ENCODE data around the gene TMEM101. TPM values are rescaled to one million over a fixed set of nuclear protein-coding genes. Genes with fewer than 3 reads are reported as not detected.
"Not testable (repeated sequence)": the region's sequence is repeated elsewhere in the genome, so short reads cannot be mapped to it uniquely, and the experiment has no call there.

TMEM101 gene
- polyA plus RNA-seq (2013, experiment 1 of 2; ENCODE audit: insufficient read length): 24.6 TPM
- 24.5 TPM for polyA plus RNA-seq (2013, experiment 2 of 2; ENCODE audit: insufficient read length)

DNA sequence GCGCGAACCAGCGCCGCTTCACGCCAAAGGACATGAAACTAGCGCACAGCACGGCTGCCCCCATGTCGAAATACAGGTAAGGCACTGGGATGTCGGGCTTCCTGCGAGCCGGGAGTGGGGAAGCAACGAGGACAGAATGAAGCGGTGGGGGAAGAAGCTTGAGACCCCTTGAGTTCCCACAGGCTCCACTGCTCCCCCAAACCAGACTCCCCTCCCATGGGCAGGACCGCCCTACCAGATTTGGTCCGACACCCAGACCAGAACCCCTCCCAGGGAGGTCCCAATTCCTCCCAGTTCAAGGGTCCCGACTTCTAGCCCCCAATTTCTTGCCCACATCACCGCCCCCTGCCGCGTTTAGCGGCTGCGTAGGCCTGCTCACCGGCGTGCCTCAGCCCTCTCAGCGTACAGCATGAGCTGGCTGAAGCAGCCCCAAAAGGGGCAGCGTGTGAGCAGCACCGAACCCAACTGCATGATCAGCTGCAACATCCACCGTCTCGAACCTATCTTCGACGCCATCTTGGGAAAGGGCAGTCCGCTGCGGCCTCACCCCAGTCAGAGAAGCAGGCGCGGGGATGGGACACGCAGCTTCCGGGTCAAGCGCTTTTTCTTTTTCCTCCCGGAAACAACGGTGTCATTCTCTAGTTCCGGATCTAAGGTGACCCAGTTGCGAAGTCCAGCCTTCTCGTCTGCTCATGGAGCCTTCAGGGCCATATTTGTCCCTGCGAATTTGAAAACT lies at the start of gene TMEM101:
TMEM101 (minus strand) TSS at position 527 of the 736 bp plus-strand sequence; CDS start at position 516, 11 bp downstream.
- DNase-seq: peak; percentile 95

DNA sequence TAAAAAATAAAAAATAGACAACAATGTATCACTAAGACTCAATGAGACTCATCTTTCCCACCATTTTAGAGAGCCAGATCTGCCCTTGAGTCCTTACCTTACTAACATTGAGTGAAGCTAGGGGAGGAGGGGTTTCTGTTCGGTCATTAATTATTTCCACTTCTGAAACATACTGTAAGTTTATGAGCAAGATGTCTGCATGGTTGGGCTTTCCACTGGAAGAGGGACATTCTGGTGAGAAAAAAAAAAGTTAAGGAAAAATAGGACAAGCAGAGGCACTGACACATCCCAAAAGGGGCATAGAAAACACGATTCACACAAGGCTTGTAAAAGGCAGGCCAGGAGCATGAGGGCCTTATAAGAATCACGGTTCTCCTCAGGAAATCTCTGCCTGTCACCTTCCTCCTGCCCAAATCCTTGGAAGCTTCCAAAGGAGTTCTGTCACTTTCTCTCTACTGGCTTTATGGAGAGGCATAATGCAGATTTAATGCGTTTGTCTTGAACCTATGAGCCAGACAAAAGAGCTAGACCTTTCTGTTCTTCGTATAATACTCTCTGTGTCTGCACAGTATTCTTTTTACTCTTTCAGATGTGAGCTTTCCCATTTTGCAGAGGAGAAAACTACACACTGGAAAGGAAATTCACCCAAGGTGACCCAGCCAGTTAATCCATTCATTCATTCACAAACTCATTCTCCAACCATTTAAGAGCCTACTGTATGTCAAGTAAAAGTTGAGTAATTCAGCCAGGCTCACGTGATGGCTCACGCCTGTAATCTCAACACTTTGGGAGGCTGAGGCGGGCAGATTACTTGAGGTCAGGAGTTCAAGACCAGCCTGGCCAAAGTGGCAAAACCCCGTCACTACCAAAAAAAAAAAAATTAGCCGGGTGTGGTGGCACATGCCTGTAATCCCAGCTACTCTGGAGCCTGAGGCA lies 49.2 kb upstream of the TMEM101 start:
- no peak for DNase-seq

GRCh38 chr17:44062871-44063270 lies 48.1 kb upstream of the TMEM101 start:
- DNase-seq: no peak

- DNase-seq: peak; percentile 67
These were observed 46.7 kb upstream of the TMEM101 start for GRCh38 chr17:44061446-44061845.

DNA sequence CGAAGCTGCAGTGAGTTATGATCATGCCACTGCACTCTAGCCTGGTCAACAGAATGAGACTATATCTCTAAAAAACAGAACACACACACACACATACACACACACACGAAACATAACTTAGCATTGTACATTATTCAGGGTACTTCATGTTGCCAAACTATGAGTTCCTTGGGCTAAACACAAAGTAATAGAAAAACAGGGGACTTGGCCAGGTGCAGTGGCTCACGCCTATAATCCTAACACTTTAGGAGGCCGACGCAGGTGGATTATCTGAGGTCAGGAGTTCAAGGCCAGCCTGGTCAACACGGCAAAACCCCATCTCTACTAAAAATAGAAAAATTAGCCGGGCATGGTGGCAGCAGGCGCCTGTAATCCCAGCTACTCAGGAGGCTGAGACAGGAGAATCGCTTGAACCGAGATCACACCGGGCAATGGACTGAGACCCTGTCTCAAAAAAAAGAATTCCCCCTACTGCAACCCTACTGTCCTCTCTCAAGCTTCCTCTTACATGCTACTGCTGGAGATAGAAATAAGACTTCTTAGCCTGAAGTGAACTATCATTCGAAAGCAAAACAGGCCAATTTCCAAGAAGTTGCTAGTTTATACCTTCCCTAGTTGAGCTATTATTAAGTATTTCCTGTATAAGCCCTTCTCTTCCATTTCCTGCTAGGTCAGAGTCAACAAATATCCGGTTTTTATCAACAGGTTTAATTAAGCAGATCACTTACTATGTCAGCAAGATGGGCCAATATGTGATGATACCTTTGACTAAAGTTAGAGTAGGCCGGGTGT lies 44.5 kb upstream of the TMEM101 start:
- DNase-seq: no peak

GRCh38 chr17:44053125-44053872 lies 38.5 kb upstream of the TMEM101 start:
- DNase-seq: no peak

GRCh38 chr17:44049294-44050060 lies 34.7 kb upstream of the TMEM101 start:
- DNase-seq: no peak

DNA sequence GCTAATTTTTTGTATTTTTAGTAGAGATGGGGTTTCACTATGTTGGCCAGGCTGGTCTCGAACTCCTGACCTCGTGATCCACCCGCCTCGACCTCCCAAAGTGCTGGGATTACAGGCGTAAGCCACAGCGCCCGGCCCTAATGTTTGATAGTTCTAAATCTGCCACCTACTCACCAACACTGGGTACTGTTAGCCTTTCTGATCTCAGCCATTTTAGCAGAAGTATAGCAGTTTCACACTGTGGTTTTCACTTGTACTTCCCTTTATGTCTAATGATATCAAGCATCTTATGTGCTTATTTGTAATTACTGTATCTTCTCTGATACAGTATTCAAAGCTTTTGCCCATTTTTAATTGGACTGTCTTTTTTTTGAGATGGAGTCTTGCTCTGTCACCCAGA lies 32.1 kb upstream of the TMEM101 start:
- not testable (repeated sequence) for DNase-seq

DNA sequence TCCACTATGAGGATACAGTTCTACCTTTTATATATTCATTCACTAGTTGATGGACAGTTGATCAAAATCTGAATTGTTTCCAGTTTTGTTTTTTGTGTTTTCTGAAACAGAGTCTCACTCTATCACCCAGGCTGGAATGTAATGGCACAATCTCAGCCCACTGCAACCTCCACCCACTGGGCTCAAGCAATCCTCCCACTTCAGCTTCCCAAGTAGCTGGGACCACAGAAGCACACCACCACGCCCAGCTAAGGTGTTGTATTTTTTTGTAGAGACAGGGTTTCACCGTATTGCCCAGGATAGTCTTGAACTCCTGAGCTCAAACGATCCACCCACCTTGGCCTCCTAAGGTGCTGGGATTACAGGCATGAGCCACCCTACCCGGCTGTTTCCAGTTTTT lies 30.7 kb upstream of the TMEM101 start:
- no peak for DNase-seq

- peak; percentile 34 for DNase-seq
These were observed 29.3 kb upstream of the TMEM101 start for GRCh38 chr17:44044071-44044470.

GRCh38 chr17:44043272-44043696 lies 28.5 kb upstream of the TMEM101 start:
- no peak for DNase-seq

DNA sequence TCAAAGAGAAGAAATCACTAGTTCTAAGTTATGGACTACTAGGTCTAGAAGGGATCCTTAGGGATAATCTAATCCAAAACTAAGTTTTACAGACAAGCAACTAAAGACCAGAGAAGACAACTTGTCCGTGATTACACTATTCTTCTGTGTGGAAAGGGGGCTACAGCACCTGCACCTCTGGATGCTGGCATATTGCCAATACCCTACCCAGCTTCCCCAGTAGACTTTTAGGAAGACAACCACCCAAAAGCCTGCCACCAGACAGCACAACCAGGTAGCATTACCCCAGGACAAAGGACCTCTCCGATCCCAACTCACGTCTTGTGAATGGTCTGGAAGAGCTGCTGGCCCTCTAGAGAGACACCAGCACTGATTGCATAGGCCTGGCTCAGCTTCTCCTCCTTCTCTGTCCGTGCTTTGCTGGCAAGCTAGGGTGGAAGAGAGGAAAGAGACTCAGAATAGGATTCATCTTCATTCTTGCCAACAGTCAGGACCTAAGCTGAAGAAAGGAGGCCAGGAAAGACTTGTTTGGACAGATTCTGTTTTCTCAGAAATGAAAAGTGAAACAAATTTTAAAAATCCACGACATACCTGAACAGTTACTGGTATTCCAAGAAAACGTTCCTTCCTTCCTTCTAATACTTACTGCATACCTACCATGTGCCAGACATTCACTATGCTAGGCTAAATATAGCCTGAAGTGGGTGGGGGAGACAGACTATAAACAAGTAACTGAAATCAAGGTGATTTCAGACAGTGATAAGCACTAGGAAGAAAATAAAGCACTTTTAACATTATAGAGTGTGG lies 25.3 kb upstream of the TMEM101 start:
- no peak for DNase-seq

- no peak for DNase-seq
These were observed 23.8 kb upstream of the TMEM101 start for GRCh38 chr17:44038604-44039011.

GRCh38 chr17:44037471-44037870 lies 22.7 kb upstream of the TMEM101 start:
- no peak for DNase-seq

GRCh38 chr17:44034688-44035087 lies 19.9 kb upstream of the TMEM101 start:
- not testable (repeated sequence) for DNase-seq

- no peak for DNase-seq
These were observed 19.2 kb upstream of the TMEM101 start for GRCh38 chr17:44033861-44034408.

GRCh38 chr17:44030482-44030881 lies 15.7 kb upstream of the TMEM101 start:
- DNase-seq: no peak

DNA sequence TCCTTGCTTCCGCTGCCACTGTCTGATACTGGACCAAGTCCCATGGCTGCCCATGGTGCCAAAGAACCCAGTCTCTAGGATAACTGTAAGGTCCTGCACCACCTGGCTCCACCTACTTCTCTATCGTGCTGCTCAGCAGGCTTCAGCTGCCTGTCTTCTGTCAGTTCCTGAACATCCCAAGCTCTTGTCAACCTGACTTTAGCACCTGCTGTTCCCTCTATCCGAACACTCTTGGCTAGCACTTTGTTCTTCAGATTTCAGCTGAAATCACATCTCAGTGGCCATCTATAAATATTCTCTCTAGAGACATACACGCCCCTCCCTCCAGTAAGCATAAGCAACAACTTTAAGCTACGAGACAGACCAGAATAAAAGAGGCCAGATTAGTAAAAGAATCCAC lies 15.0 kb upstream of the TMEM101 start:
- no peak for DNase-seq

GRCh38 chr17:44024853-44025252 lies 10.1 kb upstream of the TMEM101 start:
- DNase-seq: no peak

- DNase-seq: no peak
These were observed 9.5 kb upstream of the TMEM101 start for GRCh38 chr17:44024271-44024663.

All from fibroblast of skin of scalp (primary cell).